Ovary (tissue), 9 donors: ENCODE measurements around the gene DNMT1. TPM values are rescaled to one million over a fixed set of nuclear protein-coding genes. Genes with fewer than 3 reads are reported as not detected.

ENCODE experiments used
- DNase-seq, 5 donors: peaks; one replicate each; pipeline ENCODE4 v3.0.0-alpha.2; 2019 to 2020
- H3K27ac ChIP-seq, 2 donors: fragments of 200-600 bp; one replicate each; pipeline versions ENCODE4 v1.5.1 to v1.8.0; 2019 to 2022
- H3K27me3 ChIP-seq: fragments of 200-600 bp; one replicate; pipeline ENCODE4 v1.8.0; 2022
- H3K36me3 ChIP-seq: fragments of 200-600 bp; sonication (generic); one replicate; pipeline ENCODE4 v1.5.1; 2019
- H3K4me1 ChIP-seq: one replicate; pipeline ENCODE4 v1.8.1; 2013; ENCODE audit warnings: mild to moderate bottlenecking, moderate library complexity; ENCODE audit not compliant: insufficient read depth
- H3K4me3 ChIP-seq: fragments of 200-600 bp; sonication (generic); one replicate; pipeline ENCODE4 v1.5.1; 2017
- H3K9me3 ChIP-seq, 2 donors: fragments of 200-600 bp in 1 of 2; sonication (generic) in 1 of 2; one replicate each; pipeline versions ENCODE4 v1.5.1 to v1.8.1; 2013 to 2019; ENCODE audit warnings: mild to moderate bottlenecking in 1 of 2, moderate library complexity in 1 of 2
- CTCF ChIP-seq, 3 donors: fragments of 450-650 bp in 2 of 3; fragments of 200-600 bp in 1 of 3; IDR thresholded peaks; one replicate each; pipeline versions ENCODE4 v1.5.1 to v1.8.0; 2016 to 2022; ENCODE audit warnings: antibody characterized with exemption in 3 of 3, mild to moderate bottlenecking in 1 of 3
- EP300 ChIP-seq: sonication (generic); formaldehyde crosslinking; IDR thresholded peaks from one replicate; pipeline ENCODE4 v1.6.1; 2017; ENCODE audit warnings: antibody characterized with exemption
- POLR2A ChIP-seq: fragments of 450-650 bp; IDR thresholded peaks from one replicate; pipeline ENCODE4 v1.6.1; 2017; ENCODE audit warnings: antibody characterized with exemption, mild to moderate bottlenecking, moderate library complexity
- WGBS, 3 donors: extraction: QIAGEN DNeasy Blood & Tissue Kit in 1 of 3; methylation state at CpG; one replicate each; pipeline versions ENCODE4 v1.1.5 to v1.1.7; 2013 to 2017; 5-methylcytosine and 5-hydroxymethylcytosine counted together
- intact Hi-C, 4 donors: fragments of 100-400 bp; cut with DNase I; formaldehyde crosslinking; loops; one replicate each; pipeline versions ENCODE4 v1.11.0 to v1.15.1; 2022 to 2023
- polyA plus RNA-seq, 2 donors: library from polyadenylated mRNA; stranded (reverse); fragments of 200-250 nt in 1 of 2; fragments of 350-450 nt in 1 of 2; fragmentation: Illumina TruSeq in 1 of 2; extraction: RNeasy Lipid Tissue Mini Kit (QIAGEN cat#74804) in 1 of 2; gene quantifications; one replicate each; pipeline ENCODE4 v1.2.3, GENCODE V29; 2013 to 2014
- total RNA-seq, 7 donors: library from RNA; depleted of rRNA in 2 of 7; stranded (reverse); fragments of >200 nt in 2 of 7; fragmentation: NEBNext Ultra II Directional in 3 of 7; extraction: Animal tissue kit (Norgen Biotek cat#: 25700) in 3 of 7; gene quantifications; one replicate each; pipeline versions ENCODE4 v1.1.0 to v1.2.4, GENCODE V29; 2016 to 2023
- donor health status: DM: no; HTN: no; CAD: no; lungs with moderate emphysema.
- donor health status: DM: no; HTN: no; CAD: no.
- donor health status: Bipolar disorder and iron deficiency.
- donor health status: DM: yes; HTN: yes; CAD: no.
- donor health status: DM: no; HTN: no; CAD: no.
- donor health status: DM: yes; HTN: yes; CAD: no.

DNMT1 gene
- total and polyA plus RNA-seq, 9 donors: 19.8 to 74.2 (median 41.8) TPM

DNA sequence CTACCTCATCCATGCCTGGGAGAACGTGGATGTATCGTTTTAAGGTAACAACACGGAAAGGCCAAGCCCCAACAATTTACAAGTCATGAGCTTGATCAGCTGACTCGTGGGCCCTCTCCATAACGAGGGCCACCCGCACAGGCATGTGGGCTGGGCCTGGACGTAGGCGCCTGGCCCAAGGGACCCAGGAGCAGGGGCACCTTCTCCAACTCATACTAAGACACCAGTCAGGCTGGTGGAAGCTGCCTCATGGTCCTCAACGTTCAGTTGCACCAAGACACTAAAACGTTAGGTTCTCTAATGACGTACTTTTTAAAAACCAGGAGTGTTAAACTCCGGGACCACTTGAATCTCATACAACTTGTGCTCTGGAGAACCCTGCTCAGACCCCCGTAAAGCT, 53.3 kb downstream of the DNMT1 start:
- 86 to 90% (median 90%) methylated on average over 13 of the region's 13 CpGs for WGBS, 3 donors
- Histone ChIP-seq H3K27me3 (no peaks in the 10 kb centered on the region), H3K36me3 (peaks cover 2% of the 10 kb centered on the region), H3K9me3 (no peaks in the 10 kb centered on the region), H3K4me3 (no peak overlapping the region), H3K27ac (no peak overlapping the region), H3K4me1 (no peaks in the 10 kb centered on the region)
- DNase-seq: no peak
- intact Hi-C loops: no loop called here
- TF ChIP-seq CTCF (IDR thresholded peaks at IDR 0.05) (no peak), EP300 (no peak), POLR2A (no peak)

GRCh38 chr19:10139952-10140351, 54.8 kb downstream of the DNMT1 start:
- peaks cover 2% of the 10 kb centered on the region for H3K36me3 ChIP-seq
- intact Hi-C loops: no loop called here
- no peaks in the 10 kb centered on the region for H3K9me3 ChIP-seq
- no peak for DNase-seq
- no peaks in the 10 kb centered on the region for H3K27me3 ChIP-seq
- no peaks in the 10 kb centered on the region for H3K4me1 ChIP-seq
- whole genome bisulfite sequencing, 3 donors: 94 to 95% (median 94%) methylated on average over 21 to 23 of the region's 23 CpGs
- H3K27ac ChIP-seq: no peak overlapping the region
- TF ChIP-seq EP300 (no peak), CTCF (IDR thresholded peaks at IDR 0.05) (no peak), POLR2A (no peak)
- H3K4me3 ChIP-seq: no peak overlapping the region

DNA sequence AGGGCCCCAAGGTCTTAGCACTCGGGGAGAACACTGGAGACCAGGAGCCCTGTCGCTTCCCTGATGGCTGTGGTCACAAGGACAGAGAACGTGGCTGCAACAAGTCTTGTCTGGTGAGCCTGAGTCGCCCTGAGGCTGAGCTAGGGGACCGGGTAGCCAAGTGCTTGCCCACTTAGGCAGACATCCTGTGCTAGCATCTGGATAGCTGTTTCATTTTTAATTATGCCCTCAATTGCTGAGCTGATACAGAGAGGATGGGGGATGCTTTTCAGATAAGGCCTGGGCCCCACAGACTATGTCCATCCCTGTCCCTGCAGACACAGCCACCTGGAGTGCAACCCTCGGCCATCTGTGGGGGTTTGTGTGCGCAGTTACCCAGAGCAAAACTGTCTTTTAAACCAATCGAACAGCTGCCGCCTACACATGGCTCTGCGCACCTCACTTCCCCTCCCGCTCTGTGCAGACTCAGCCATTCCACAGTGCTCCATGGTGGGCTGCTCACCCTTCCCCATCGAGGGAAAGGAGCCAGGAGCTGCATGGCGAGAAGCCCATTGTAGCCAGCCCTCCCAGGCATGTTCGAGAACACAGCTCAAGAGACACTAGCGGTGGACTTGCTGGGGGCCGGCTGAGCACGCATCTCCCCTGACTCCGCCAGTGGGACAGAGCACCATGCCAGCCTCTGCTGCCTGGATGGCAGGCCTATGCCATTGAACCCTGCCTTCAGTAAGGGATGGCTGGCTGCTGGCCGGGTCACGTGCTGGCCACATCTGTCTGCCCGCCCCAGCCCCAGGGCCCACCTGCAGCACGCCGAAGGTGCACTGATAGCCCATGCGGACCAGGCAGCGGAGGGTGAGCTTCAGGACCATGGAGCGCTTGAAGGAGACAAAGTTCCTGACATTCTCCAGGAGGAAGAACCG, 55.6 kb downstream of the DNMT1 start:
- WGBS, 3 donors: 91 to 93% (median 92%) methylated on average over 25 to 27 of the region's 27 CpGs
- intact Hi-C loops: no loop called here
- TF ChIP-seq EP300: no peak
- no peak for TF ChIP-seq CTCF (IDR thresholded peaks at IDR 0.05)
- TF ChIP-seq POLR2A: no peak
- no peaks in the 10 kb centered on the region for H3K4me1 ChIP-seq
- H3K4me3 ChIP-seq: no peak overlapping the region
- peaks cover 2% of the 10 kb centered on the region for H3K36me3 ChIP-seq
- no peaks in the 10 kb centered on the region for H3K27me3 ChIP-seq
- no peak overlapping the region for H3K27ac ChIP-seq
- no peaks in the 10 kb centered on the region for H3K9me3 ChIP-seq
- no peak for DNase-seq

GRCh38 chr19:10137751-10138682, 56.7 kb downstream of the DNMT1 start:
- DNase-seq: no peak
- peaks cover 2% of the 10 kb centered on the region for H3K36me3 ChIP-seq
- H3K27ac ChIP-seq: no peak overlapping the region
- TF ChIP-seq POLR2A: no peak
- no peak for TF ChIP-seq EP300
- TF ChIP-seq CTCF (IDR thresholded peaks at IDR 0.05): no peak
- no peak overlapping the region for H3K4me3 ChIP-seq
- no peaks in the 10 kb centered on the region for H3K9me3 ChIP-seq
- WGBS, 3 donors: 83 to 86% (median 84%) methylated on average over 38 of the region's 38 CpGs
- no peaks in the 10 kb centered on the region for H3K27me3 ChIP-seq
- intact Hi-C loops: no loop called here
- no peaks in the 10 kb centered on the region for H3K4me1 ChIP-seq
